GM21526 (cell line): ENCODE results near the gene ARSD.

Experiments used
- ATAC-seq: cut with Tn5 transposase; IDR thresholded peaks from one replicate; pipeline ENCODE4 v1.9.1; 2021; ENCODE audit warnings: moderate library complexity; ENCODE audit not compliant: unreplicated experiment, low FRiP score

The ARSD gene

GRCh38 chrX:2863646-2864045, 65.5 kb downstream of the ARSD start:
- ATAC-seq = no peak

GRCh38 chrX:2862404-2862803, 66.7 kb downstream of the ARSD start:
- no peak for ATAC-seq

- no peak for ATAC-seq
Measured at GRCh38 chrX:2859197-2859797, 69.8 kb downstream of the ARSD start.

- no peak for ATAC-seq
Measured at GRCh38 chrX:2857566-2857965, 71.6 kb downstream of the ARSD start.

GRCh38 chrX:2855761-2856160, 73.4 kb downstream of the ARSD start:
- ATAC-seq = no peak

- ATAC-seq = no peak
Measured at GRCh38 chrX:2854918-2855317, 74.2 kb downstream of the ARSD start.
